BE2C (cell line): Measurements from ENCODE around the gene SCAF1.
"Not testable (repeated sequence)": the region's sequence is repeated elsewhere in the genome, so short reads cannot be mapped to it uniquely, and the experiment has no call there.

Experiments
- DNase-seq: peaks from one replicate; pipeline ENCODE4 v3.0.0-alpha.2; 2020
- H3K27me3 ChIP-seq: fragments of 250-450 bp; sonication (Bioruptor Pico); 2 replicates; pipeline ENCODE4 v1.5.1; 2020; ENCODE audit warnings: mild to moderate bottlenecking
- H3K36me3 ChIP-seq: fragments of 250-450 bp; sonication (Bioruptor Pico); 2 replicates; pipeline ENCODE4 v1.5.1; 2020; ENCODE audit warnings: mild to moderate bottlenecking
- H3K4me1 ChIP-seq: fragments of 250-450 bp; sonication (Bioruptor Pico); 2 replicates; pipeline ENCODE4 v1.5.1; 2020
- H3K4me3 ChIP-seq: 2 replicates; pipeline ENCODE4 v1.5.1; 2011; ENCODE audit warnings: low read depth, low read length
- H3K9me3 ChIP-seq: fragments of 250-450 bp; sonication (Bioruptor Pico); 2 replicates; pipeline ENCODE4 v1.5.1; 2020
- TF ChIP-seq, protein P1 (sequence below): IDR thresholded peaks from 2 replicates; pipeline ENCODE4 v1.5.1; 2012; ENCODE audit warnings: mild to moderate bottlenecking, low read depth, low read length

SCAF1 gene

DNA sequence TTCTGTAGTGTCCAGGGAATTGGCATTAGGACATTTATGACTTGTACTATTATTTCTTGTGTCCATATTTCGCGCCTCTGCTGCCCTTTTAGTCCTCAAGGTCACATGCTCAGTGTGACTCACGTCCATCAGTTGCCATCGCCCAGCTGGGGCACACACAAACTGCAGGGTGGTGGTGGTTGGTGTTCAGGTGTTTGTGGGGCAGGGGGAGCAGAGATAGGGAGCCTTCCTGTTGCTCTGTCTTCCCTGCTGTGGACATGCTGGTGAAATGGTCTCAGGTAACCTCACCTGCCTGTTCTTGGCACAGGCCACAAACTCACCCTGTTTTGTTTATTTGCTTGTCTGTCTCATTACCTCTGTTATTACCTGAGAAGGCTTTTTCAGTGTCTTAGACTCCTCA is 28.6 kb upstream of the SCAF1 start:
- TF ChIP-seq, protein P1, sequence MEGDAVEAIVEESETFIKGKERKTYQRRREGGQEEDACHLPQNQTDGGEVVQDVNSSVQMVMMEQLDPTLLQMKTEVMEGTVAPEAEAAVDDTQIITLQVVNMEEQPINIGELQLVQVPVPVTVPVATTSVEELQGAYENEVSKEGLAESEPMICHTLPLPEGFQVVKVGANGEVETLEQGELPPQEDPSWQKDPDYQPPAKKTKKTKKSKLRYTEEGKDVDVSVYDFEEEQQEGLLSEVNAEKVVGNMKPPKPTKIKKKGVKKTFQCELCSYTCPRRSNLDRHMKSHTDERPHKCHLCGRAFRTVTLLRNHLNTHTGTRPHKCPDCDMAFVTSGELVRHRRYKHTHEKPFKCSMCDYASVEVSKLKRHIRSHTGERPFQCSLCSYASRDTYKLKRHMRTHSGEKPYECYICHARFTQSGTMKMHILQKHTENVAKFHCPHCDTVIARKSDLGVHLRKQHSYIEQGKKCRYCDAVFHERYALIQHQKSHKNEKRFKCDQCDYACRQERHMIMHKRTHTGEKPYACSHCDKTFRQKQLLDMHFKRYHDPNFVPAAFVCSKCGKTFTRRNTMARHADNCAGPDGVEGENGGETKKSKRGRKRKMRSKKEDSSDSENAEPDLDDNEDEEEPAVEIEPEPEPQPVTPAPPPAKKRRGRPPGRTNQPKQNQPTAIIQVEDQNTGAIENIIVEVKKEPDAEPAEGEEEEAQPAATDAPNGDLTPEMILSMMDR, result no peak
- no peaks in the 10 kb centered on the region for H3K27me3 ChIP-seq
- H3K4me3 ChIP-seq, result no peak overlapping the region
- no peaks in the 10 kb centered on the region for H3K9me3 ChIP-seq
- peaks cover 42% of the 10 kb centered on the region for H3K36me3 ChIP-seq
- no peaks in the 10 kb centered on the region for H3K4me1 ChIP-seq
- DNase-seq, result no peak

DNA sequence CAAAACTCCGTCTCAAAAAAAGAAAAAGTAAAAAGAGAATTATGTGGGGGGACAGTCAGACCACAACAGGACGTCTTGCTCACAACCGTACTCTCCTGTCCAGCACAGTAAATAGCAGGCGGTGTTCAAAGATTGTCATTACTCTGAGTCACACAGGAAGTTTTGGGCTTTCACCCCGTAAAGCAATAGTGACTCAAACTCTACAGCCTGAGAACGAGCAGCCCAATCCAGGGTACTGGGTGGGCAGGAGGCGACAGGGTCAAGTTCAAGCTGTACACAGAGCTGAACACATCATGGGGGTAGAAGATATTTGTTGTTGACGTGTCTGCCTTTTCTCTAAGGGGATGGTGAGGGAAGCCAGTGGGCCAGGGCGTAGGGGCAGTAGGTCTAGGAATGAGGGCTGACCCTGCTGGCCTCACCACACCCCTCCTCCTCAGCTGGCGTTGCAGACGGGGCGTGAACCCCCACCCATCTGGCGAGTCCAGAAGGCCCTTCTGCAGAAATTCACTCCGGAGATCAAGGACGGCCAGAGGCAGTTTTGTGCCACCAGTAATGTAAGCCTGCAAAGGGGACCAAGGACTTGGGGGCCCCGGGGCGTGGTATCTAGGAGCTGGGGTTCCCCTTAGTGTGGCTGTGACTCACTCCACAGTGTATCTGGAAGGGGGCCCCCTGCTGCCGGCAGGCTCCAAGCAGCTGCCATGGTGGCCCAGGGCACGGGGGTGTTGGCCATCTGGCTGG is 27.7 kb upstream of the SCAF1 start:
- Histone ChIP-seq H3K4me3 (no peak overlapping the region), H3K9me3 (no peaks in the 10 kb centered on the region), H3K36me3 (peaks cover 36% of the 10 kb centered on the region), H3K27me3 (no peaks in the 10 kb centered on the region), H3K4me1 (no peaks in the 10 kb centered on the region)
- TF ChIP-seq, protein P1, result no peak
- DNase-seq, result no peak

DNA sequence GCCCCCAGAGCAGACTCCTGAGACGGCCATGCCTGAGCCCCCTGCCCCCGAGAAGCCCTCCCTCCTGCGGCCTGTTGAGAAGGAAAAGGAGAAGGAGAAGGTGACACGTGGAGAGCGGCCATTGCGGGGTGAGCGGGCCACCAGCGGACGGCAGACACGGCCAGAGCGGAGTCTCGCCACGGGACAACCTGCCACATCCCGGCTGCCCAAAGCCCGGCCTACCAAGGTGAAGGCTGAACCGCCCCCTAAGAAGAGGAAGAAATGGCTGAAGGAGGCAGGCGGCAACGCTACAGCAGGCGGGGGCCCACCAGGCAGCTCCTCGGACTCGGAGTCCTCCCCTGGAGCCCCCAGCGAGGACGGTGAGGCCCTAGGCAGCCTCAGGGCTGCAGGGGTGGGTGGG is 26.1 kb upstream of the SCAF1 start:
- Histone ChIP-seq H3K4me3 (no peak overlapping the region), H3K36me3 (peaks cover 41% of the 10 kb centered on the region), H3K27me3 (no peaks in the 10 kb centered on the region), H3K9me3 (no peaks in the 10 kb centered on the region), H3K4me1 (no peaks in the 10 kb centered on the region)
- TF ChIP-seq, protein P1, result no peak
- DNase-seq, result no peak

DNA sequence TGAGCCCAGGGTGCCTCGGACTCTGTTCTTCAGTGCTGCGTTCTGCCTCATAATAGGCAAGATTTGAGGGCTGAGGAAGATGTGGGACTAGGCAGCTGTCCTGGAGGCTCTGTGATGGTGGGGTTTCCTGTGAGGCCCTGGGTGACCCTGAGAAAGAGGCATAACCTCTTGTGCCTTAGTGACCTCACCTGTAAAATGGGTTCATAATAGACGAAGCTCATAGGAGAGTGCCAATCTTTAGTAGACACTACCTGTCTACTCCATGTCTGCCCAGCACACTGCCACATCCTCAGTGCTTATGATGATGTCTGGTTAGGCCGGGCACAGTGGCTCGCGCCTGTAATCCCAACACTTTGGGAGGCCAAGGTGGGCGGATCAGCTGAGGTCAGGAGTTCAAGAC is 25.5 kb upstream of the SCAF1 start:
- TF ChIP-seq, protein P1, result no peak
- peaks cover 43% of the 10 kb centered on the region for H3K36me3 ChIP-seq
- no peak for DNase-seq

DNA sequence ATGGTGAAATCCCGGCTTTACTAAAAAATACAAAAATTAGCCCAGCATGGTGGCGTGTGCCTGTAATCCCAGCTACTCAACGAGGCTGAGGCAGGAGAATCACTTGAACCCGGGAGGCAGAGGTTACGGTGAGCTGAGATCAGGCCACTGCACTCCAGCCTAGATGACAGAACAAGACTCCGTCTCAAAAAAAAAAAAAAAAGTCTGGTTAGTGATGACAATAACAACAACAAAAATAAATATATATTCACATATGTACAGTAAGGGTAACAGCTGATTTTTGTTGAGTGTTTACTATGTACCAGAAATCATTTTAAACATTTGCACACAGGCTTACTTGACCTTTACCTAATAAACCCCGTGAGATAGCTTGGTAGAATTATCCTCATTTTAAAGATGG is 25.1 kb upstream of the SCAF1 start:
- Histone ChIP-seq H3K4me1 (no peaks in the 10 kb centered on the region), H3K9me3 (no peaks in the 10 kb centered on the region), H3K4me3 (no peak overlapping the region), H3K27me3 (no peaks in the 10 kb centered on the region), H3K36me3 (peaks cover 47% of the 10 kb centered on the region)
- TF ChIP-seq, protein P1, result no peak
- DNase-seq, result no peak

More for the DNA sequence above, 25.5 kb upstream of the SCAF1 start:
- no peaks in the 10 kb centered on the region for H3K4me1 ChIP-seq
- no peaks in the 10 kb centered on the region for H3K9me3 ChIP-seq
- H3K4me3 ChIP-seq, result no peak overlapping the region
- no peaks in the 10 kb centered on the region for H3K27me3 ChIP-seq

GRCh38 chr19:49617860-49618259 is 24.1 kb upstream of the SCAF1 start:
- peaks cover 47% of the 10 kb centered on the region for H3K36me3 ChIP-seq
- H3K4me1 ChIP-seq, DNase-seq, H3K9me3 ChIP-seq, H3K4me3 ChIP-seq, H3K27me3 ChIP-seq: not testable (repeated sequence)
